ENCODE measurements around the gene RILPL1. TPM values are rescaled to one million over a fixed set of nuclear protein-coding genes. Genes with fewer than 3 reads are reported as not detected.
"Not testable (repeated sequence)": the region's sequence is repeated elsewhere in the genome, so short reads cannot be mapped to it uniquely, and the experiment has no call there.

RILPL1 gene
- total RNA-seq, 1 experiment from 2014 or later: 10.2 TPM

DNA sequence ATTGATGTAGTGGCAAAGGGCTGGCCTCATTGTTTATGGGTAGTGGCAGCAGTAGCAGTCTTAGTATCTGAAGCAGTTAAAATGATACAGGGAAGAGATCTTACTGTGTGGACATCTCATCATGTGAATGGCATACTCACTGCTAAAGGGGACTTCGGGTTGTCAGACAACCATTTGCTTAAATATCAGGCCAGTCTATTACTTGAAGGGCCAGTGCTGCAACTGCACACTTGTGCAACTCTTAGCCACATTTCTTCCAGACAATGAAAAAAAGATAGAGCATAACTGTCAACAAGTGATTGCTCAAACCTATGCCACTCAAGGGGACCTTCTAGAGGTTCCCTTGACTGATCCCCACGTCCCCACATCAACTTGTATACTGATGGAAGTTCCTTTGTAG is 20.6 kb upstream of the RILPL1 start:
- H3K36me3 ChIP-seq (ENCODE audit: insufficient read depth, low read length, poor library complexity, severe bottlenecking); CTCF ChIA-PET; intact Hi-C loops (cut with micrococcal nuclease; ENCODE audit: unreplicated experiment); H3K9me3 ChIP-seq (ENCODE audit: low read depth, low read length, poor library complexity, severe bottlenecking); H3K4me3 ChIP-seq (ENCODE audit: low read depth, low read length, poor library complexity, severe bottlenecking); DNase-seq (ENCODE audit: low spot score); H3K27ac ChIP-seq (ENCODE audit: low read depth, low read length, poor library complexity, severe bottlenecking); H3K27me3 ChIP-seq (replicated peaks; ENCODE audit: insufficient read depth, low read depth, low read length, poor library complexity); POLR2A ChIA-PET (ENCODE audit: low non-redundant PET); BruUV-seq (replicated peaks); H3K4me1 ChIP-seq (ENCODE audit: insufficient read depth, low read length, poor library complexity, severe bottlenecking): not testable (repeated sequence)

- H3K9me3 ChIP-seq (ENCODE audit: low read depth, low read length, poor library complexity, severe bottlenecking): no peaks in the 10 kb centered on the region
- CTCF ChIA-PET: no interaction called here
- intact Hi-C loops (cut with micrococcal nuclease; ENCODE audit: unreplicated experiment): no loop called here
- no peak for DNase-seq (ENCODE audit: low spot score)
- no peaks in the 10 kb centered on the region for H3K4me1 ChIP-seq (ENCODE audit: insufficient read depth, low read length, poor library complexity, severe bottlenecking)
- TF ChIP-seq EZH2 (IDR thresholded peaks at IDR 0.05; ENCODE audit: borderline replicate concordance, low read depth, low read length, poor library complexity, severe bottlenecking): no peak
- TF ChIP-seq, protein P1, sequence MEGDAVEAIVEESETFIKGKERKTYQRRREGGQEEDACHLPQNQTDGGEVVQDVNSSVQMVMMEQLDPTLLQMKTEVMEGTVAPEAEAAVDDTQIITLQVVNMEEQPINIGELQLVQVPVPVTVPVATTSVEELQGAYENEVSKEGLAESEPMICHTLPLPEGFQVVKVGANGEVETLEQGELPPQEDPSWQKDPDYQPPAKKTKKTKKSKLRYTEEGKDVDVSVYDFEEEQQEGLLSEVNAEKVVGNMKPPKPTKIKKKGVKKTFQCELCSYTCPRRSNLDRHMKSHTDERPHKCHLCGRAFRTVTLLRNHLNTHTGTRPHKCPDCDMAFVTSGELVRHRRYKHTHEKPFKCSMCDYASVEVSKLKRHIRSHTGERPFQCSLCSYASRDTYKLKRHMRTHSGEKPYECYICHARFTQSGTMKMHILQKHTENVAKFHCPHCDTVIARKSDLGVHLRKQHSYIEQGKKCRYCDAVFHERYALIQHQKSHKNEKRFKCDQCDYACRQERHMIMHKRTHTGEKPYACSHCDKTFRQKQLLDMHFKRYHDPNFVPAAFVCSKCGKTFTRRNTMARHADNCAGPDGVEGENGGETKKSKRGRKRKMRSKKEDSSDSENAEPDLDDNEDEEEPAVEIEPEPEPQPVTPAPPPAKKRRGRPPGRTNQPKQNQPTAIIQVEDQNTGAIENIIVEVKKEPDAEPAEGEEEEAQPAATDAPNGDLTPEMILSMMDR (conservative IDR thresholded peaks at IDR 0.05; ENCODE audit: low read depth, low read length): no peak
- POLR2A ChIA-PET (ENCODE audit: low non-redundant PET): no interaction called here
- BruUV-seq (replicated peaks): no TSS peak
- H3K27me3 ChIP-seq (replicated peaks; ENCODE audit: insufficient read depth, low read depth, low read length, poor library complexity): no peaks in the 10 kb centered on the region
- H3K36me3 ChIP-seq (ENCODE audit: insufficient read depth, low read length, poor library complexity, severe bottlenecking): no peaks in the 10 kb centered on the region
- H3K4me3 ChIP-seq (ENCODE audit: low read depth, low read length, poor library complexity, severe bottlenecking): no peak overlapping the region
- H3K27ac ChIP-seq (ENCODE audit: low read depth, low read length, poor library complexity, severe bottlenecking): no peak overlapping the region
Observed at GRCh38 chr12:123550700-123551099, 17.2 kb upstream of the RILPL1 start.

DNA sequence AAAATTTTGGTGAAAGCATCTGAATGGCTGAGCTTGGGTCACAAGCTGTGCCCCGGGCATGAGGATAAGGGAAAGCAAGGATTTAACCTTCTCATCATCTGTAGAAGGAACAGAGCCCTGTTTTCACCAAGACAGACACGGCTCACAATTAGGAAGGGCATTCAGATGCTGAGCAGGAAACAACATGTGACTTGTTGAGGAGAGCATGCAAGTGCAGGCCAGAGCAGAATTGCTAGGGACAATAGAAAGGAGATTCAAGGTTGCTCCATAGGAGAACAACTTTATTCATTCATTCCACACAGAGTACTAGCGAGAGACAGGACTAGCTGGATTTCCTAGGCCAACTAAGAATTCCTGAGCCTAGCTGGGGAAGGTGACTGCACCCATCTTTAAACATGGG is 14.6 kb upstream of the RILPL1 start:
- TF ChIP-seq, protein P1 (conservative IDR thresholded peaks at IDR 0.05; ENCODE audit: low read depth, low read length): no peak
- TF ChIP-seq EZH2 (IDR thresholded peaks at IDR 0.05; ENCODE audit: borderline replicate concordance, low read depth, low read length, poor library complexity, severe bottlenecking): no peak
- ChIA-PET CTCF (interaction anchor here (0.6 kb wide), 1 partner anchor 12 kb away, joined by 5 read pairs; no protein-coding TSS in a partner anchor), POLR2A (ENCODE audit: low non-redundant PET) (no interaction called here)
- intact Hi-C loops (cut with micrococcal nuclease; ENCODE audit: unreplicated experiment): no loop called here
- Histone ChIP-seq H3K4me1 (ENCODE audit: insufficient read depth, low read length, poor library complexity, severe bottlenecking) (no peaks in the 10 kb centered on the region), H3K27me3 (replicated peaks; ENCODE audit: insufficient read depth, low read depth, low read length, poor library complexity) (no peaks in the 10 kb centered on the region), H3K4me3 (ENCODE audit: low read depth, low read length, poor library complexity, severe bottlenecking) (no peak overlapping the region), H3K9me3 (ENCODE audit: low read depth, low read length, poor library complexity, severe bottlenecking) (no peaks in the 10 kb centered on the region), H3K27ac (ENCODE audit: low read depth, low read length, poor library complexity, severe bottlenecking) (no peak overlapping the region), H3K36me3 (ENCODE audit: insufficient read depth, low read length, poor library complexity, severe bottlenecking) (no peaks in the 10 kb centered on the region)
- DNase-seq (ENCODE audit: low spot score): no peak
- no TSS peak for BruUV-seq (replicated peaks)

DNA sequence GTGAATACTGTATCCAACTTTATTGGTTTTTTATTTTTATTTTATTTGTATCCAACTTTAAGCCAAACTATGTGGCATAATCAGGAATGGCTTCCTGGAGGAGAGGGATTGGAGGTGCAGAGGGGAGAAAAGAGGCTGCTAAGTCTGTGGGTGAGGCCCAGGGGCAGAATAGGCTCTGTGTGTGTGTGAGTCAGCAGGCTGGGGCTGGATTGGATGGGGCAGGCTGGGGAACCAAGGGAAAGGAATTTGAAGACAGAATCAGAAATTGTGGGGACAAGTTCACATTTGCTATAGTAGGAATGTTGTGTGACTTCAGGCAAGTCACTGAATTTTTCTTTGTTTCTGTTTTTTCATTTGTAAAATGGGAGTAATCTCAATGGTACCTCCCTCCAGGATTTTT is 12.8 kb upstream of the RILPL1 start:
- no peak for DNase-seq (ENCODE audit: low spot score)
- no peaks in the 10 kb centered on the region for H3K36me3 ChIP-seq (ENCODE audit: insufficient read depth, low read length, poor library complexity, severe bottlenecking)
- intact Hi-C loops (cut with micrococcal nuclease; ENCODE audit: unreplicated experiment): no loop called here
- H3K9me3 ChIP-seq (ENCODE audit: low read depth, low read length, poor library complexity, severe bottlenecking): no peaks in the 10 kb centered on the region
- ChIA-PET POLR2A (ENCODE audit: low non-redundant PET) (no interaction called here), CTCF (no interaction called here)
- no TSS peak for BruUV-seq (replicated peaks)
- no peaks in the 10 kb centered on the region for H3K27me3 ChIP-seq (replicated peaks; ENCODE audit: insufficient read depth, low read depth, low read length, poor library complexity)
- TF ChIP-seq EZH2 (IDR thresholded peaks at IDR 0.05; ENCODE audit: borderline replicate concordance, low read depth, low read length, poor library complexity, severe bottlenecking): no peak
- TF ChIP-seq, protein P1 (conservative IDR thresholded peaks at IDR 0.05; ENCODE audit: low read depth, low read length): no peak
- H3K27ac ChIP-seq (ENCODE audit: low read depth, low read length, poor library complexity, severe bottlenecking): no peak overlapping the region
- H3K4me3 ChIP-seq (ENCODE audit: low read depth, low read length, poor library complexity, severe bottlenecking): no peak overlapping the region
- no peaks in the 10 kb centered on the region for H3K4me1 ChIP-seq (ENCODE audit: insufficient read depth, low read length, poor library complexity, severe bottlenecking)

All from A673 (cell line).